ENCODE data around the gene CHST9. TPM values are rescaled to one million over a fixed set of nuclear protein-coding genes. Genes with fewer than 3 reads are reported as not detected.

CHST9 gene
- total and polyA plus RNA-seq, 2 donors (not counting 3 experiments of a cell fraction or from before 2014, with no cell fraction given), result not detected

- Histone ChIP-seq H3K36me3 (ENCODE audit: control insufficient read depth in 2 of 2, extremely low read depth in 1 of 2, insufficient read depth in 2 of 2, low read length in 2 of 2) (no peaks in the 10 kb centered on the region), H3K9ac (replicated peaks; ENCODE audit: extremely low read depth, insufficient read depth, low read length) (no peak overlapping the region), H3K9me3 (replicated peaks; ENCODE audit: control insufficient read depth, insufficient read depth, low read length) (no peaks in the 10 kb centered on the region), H3K4me3 (replicated peaks in 1 of 3; ENCODE audit: insufficient read depth in 1 of 3, low read depth in 1 of 3, low read length in 3 of 3) (no peak overlapping the region), H2AFZ (ENCODE audit: low read depth, low read length) (no peak overlapping the region), H3K4me1 (ENCODE audit: control insufficient read depth, extremely low read depth, insufficient read depth, low read length) (no peaks in the 10 kb centered on the region), H4K20me1 (replicated peaks; ENCODE audit: control insufficient read depth, extremely low read depth, insufficient read depth, low read length) (no peaks in the 10 kb centered on the region), H3K27me3 (ENCODE audit: control insufficient read depth in 2 of 2, insufficient read depth in 2 of 2, low read length in 2 of 2) (no peaks in the 10 kb centered on the region), H3K4me2 (ENCODE audit: insufficient read depth, low read length) (no peak overlapping the region), H3K9me1 (replicated peaks; ENCODE audit: control insufficient read depth, extremely low read depth, insufficient read depth, low read length) (no peaks in the 10 kb centered on the region), H3K79me2 (ENCODE audit: control insufficient read depth, insufficient read depth, low read length) (no peaks in the 10 kb centered on the region), H3K27ac (ENCODE audit: insufficient read depth, low read depth, low read length) (no peak overlapping the region)
- no TSS peak for BruUV-seq (replicated peaks)
- FAIRE-seq (no peak), DNase-seq (ENCODE audit: low read depth, low spot score) (no peak)
- TF ChIP-seq FOS (IDR thresholded peaks at IDR 0.05; ENCODE audit: borderline replicate concordance, insufficient read depth, low read length), result no peak
- no peak for TF ChIP-seq CTCF (IDR thresholded peaks at IDR 0.05; ENCODE audit: extremely low read depth in 1 of 2, insufficient read depth in 1 of 2, low read depth in 1 of 2, low read length in 2 of 2)
- no peak for TF ChIP-seq POLR2AphosphoS5 (IDR thresholded peaks at IDR 0.05; ENCODE audit: insufficient read depth, low read depth, low read length)
- no peak for TF ChIP-seq EZH2 (IDR thresholded peaks at IDR 0.05; ENCODE audit: borderline replicate concordance, low read depth, low read length, severe bottlenecking)
- TF ChIP-seq POLR2A (IDR thresholded peaks at IDR 0.05; ENCODE audit: low read depth, low read length), result no peak
- CTCF ChIA-PET, result no interaction called here
- POLR2A ChIA-PET, result no interaction called here
- dilution Hi-C loops (cut with MboI; ENCODE audit: extremely low pct_ligation_motif_present, low sequenced_read_pairs), result no loop called here
- intact Hi-C loops (cut with micrococcal nuclease), result no loop called here
Measured at GRCh38 chr18:26963292-26963691, 221.8 kb downstream of the CHST9 start.

DNA sequence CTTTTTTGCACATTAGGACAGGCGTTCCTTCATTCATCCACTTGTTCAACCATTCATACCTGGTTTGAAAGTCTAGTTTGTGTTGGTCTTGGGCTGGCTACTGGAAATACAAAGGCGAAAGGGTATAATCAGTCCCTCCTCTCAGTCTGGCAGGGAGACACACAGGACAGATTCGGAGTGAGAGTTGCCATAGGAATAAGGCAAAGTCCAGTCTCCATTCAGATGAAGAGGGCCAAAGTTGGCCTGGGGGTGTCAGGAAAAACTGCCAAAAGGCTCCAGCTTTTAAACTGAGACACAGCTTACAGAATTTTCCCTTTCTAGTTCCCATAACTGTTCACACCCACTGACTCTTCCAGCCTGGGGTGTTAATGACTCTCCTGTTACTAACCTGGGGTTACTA, 223.3 kb downstream of the CHST9 start:
- dilution Hi-C loops (cut with MboI; ENCODE audit: extremely low pct_ligation_motif_present, low sequenced_read_pairs) (no loop called here), intact Hi-C loops (cut with micrococcal nuclease) (no loop called here)
- FAIRE-seq (no peak), DNase-seq (ENCODE audit: low read depth, low spot score) (no peak)
- Histone ChIP-seq H3K4me2 (ENCODE audit: insufficient read depth, low read length) (no peak overlapping the region), H3K4me1 (ENCODE audit: control insufficient read depth, extremely low read depth, insufficient read depth, low read length) (no peaks in the 10 kb centered on the region), H2AFZ (ENCODE audit: low read depth, low read length) (no peak overlapping the region), H3K27ac (ENCODE audit: insufficient read depth, low read depth, low read length) (no peak overlapping the region), H3K9ac (replicated peaks; ENCODE audit: extremely low read depth, insufficient read depth, low read length) (no peak overlapping the region), H4K20me1 (replicated peaks; ENCODE audit: control insufficient read depth, extremely low read depth, insufficient read depth, low read length) (no peaks in the 10 kb centered on the region), H3K27me3 (ENCODE audit: control insufficient read depth in 2 of 2, insufficient read depth in 2 of 2, low read length in 2 of 2) (no peaks in the 10 kb centered on the region), H3K9me3 (replicated peaks; ENCODE audit: control insufficient read depth, insufficient read depth, low read length) (no peaks in the 10 kb centered on the region), H3K79me2 (ENCODE audit: control insufficient read depth, insufficient read depth, low read length) (no peaks in the 10 kb centered on the region), H3K4me3 (replicated peaks in 1 of 3; ENCODE audit: insufficient read depth in 1 of 3, low read depth in 1 of 3, low read length in 3 of 3) (no peak overlapping the region), H3K36me3 (ENCODE audit: control insufficient read depth in 2 of 2, extremely low read depth in 1 of 2, insufficient read depth in 2 of 2, low read length in 2 of 2) (no peaks in the 10 kb centered on the region), H3K9me1 (replicated peaks; ENCODE audit: control insufficient read depth, extremely low read depth, insufficient read depth, low read length) (no peaks in the 10 kb centered on the region)
- no peak for TF ChIP-seq GATA2 (IDR thresholded peaks at IDR 0.05; ENCODE audit: insufficient read depth, insufficient read length, low read depth, low read length)
- BruUV-seq (replicated peaks), result no TSS peak
- CTCF ChIA-PET, result no interaction called here
- POLR2A ChIA-PET, result no interaction called here

Data from endothelial cell of umbilical vein (primary cell).